ENCODE measurements around the gene C1orf56.

C1orf56 gene

GRCh38 chr1:151026460-151026859 is 21.1 kb upstream of the C1orf56 start:
- no peak for FAIRE-seq

- no peak for FAIRE-seq
Measured at GRCh38 chr1:151032164-151032563, 15.4 kb upstream of the C1orf56 start.

- FAIRE-seq, result no peak
Measured at GRCh38 chr1:151035167-151035566, 12.4 kb upstream of the C1orf56 start.

GRCh38 chr1:151036356-151036755 is 11.2 kb upstream of the C1orf56 start, which contains the start of gene BNIPL:
BNIPL (plus strand) TSS chr1:151036586; CDS start chr1:151036726, 140 bp downstream.
- FAIRE-seq, result no peak

- FAIRE-seq, result no peak
Measured at GRCh38 chr1:151037032-151037431, 10.5 kb upstream of the C1orf56 start.

GRCh38 chr1:151039521-151039920 is 8.0 kb upstream of the C1orf56 start:
- no peak for FAIRE-seq

GRCh38 chr1:151043163-151043562 is 4.4 kb upstream of the C1orf56 start:
- FAIRE-seq, result no peak

DNA sequence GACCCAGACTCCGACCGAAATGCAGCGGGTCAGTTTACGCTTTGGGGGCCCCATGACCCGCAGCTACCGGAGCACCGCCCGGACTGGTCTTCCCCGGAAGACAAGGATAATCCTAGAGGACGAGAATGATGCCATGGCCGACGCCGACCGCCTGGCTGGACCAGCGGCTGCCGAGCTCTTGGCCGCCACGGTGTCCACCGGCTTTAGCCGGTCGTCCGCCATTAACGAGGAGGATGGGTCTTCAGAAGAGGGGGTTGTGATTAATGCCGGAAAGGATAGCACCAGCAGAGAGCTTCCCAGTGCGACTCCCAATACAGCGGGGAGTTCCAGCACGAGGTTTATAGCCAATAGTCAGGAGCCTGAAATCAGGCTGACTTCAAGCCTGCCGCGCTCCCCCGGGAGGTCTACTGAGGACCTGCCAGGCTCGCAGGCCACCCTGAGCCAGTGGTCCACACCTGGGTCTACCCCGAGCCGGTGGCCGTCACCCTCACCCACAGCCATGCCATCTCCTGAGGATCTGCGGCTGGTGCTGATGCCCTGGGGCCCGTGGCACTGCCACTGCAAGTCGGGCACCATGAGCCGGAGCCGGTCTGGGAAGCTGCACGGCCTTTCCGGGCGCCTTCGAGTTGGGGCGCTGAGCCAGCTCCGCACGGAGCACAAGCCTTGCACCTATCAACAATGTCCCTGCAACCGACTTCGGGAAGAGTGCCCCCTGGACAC is 534 bp downstream of the C1orf56 start:
- FAIRE-seq, result no peak

DNA sequence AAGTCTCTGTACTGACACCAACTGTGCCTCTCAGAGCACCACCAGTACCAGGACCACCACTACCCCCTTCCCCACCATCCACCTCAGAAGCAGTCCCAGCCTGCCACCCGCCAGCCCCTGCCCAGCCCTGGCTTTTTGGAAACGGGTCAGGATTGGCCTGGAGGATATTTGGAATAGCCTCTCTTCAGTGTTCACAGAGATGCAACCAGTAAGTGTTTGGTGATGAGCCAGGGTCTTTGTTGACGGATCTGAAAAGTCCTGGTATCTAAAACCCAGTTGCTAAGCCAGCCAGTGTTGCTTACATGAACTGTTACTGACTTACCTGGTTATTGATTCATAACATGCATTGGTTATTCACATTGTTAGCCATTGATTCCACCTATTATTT is 1.1 kb downstream of the C1orf56 start:
- no peak for FAIRE-seq

- FAIRE-seq, result no peak
Measured at GRCh38 chr1:151049458-151049857, 1.9 kb downstream of the C1orf56 start.

DNA sequence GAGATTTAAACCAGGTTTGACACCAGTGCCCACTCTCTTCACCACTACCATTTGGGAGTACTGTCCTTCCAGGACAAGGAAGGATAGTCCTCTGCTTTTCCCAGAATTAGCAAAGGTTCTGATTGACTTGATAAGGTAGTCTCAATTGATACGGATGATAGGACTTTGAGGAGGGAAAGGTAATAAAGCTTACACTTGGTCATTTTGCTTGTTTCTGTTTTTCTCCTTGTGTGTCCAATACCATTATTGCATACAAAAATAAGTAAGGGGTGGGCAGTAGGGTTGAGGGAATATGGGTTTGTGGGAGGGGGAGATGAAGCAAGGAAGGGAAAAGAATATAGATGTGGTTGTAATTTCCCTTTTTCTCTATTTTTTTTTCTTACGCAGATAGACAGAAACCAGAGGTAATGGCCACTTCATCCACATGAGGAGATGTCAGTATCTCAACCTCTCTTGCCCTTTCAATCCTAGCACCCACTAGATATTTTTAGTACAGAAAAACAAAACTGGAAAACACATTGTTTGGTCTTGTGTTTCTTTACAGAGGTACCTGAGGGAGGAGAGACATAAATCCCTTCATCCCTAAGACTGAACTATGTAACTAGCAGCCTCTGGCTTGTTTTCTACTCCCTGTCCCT is 2.6 kb downstream of the C1orf56 start:
- FAIRE-seq, result no peak

DNA sequence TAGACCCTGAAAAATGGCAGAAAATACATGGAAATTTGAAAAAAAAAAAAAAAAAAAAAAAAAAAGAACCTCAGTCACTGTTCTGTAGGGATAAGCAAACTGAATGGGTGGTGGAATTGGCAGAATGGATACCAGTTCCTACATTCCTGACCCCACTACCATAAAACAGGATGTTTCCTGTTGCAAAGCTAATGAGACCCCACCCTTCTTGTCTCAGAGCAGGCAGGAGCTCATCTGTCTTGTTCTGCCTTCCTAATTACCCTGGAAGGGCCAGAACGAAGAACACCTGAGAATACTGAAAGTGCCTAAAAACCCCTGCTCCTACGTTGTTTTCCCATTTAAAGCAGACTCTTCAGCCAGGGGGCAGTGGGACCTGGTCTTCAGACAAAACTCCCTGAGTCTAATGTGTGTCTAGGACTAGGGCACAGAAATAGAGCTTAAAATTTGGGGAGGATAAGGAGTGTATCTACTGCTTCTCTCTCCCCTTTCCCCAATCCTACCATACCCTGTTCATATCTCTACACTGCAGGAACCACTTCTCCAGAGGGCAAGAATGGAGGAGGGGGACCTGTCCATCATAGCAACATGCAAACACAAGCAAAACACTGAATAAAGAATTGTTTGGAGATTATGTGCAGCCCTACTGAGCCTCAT is 3.9 kb downstream of the C1orf56 start:
- FAIRE-seq, result no peak

DNA sequence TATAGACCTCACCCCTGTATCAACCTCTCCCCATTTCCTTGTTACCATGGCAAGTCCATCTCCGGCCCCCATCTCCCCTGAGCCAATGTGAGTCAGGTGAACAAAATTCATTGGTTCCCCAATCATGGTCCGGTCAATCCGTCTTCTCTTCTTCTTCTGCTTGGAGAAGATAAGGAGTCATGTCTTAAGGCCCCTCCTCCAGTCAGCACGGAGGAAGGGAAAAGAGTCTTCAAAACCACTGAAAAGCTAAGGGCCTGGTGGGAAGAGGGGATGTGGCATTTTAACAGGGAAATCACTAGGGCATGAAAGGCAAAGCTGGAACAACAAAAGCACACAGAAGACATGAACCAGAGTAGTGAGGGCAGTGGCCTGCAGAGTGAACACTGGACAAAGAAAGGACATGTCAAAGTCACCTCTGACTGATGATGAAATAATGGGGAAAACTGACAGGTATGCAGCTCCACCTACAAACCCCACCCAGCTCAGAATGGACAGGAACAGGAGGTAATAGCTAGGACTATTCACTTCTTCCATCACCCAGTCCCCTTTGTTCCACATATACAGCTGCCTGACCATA is 7.5 kb downstream of the C1orf56 start:
- FAIRE-seq, result no peak

- FAIRE-seq, result no peak
Measured at GRCh38 chr1:151055581-151055980, 8.0 kb downstream of the C1orf56 start.

GRCh38 chr1:151056149-151056548 is 8.6 kb downstream of the C1orf56 start:
- no peak for FAIRE-seq

DNA sequence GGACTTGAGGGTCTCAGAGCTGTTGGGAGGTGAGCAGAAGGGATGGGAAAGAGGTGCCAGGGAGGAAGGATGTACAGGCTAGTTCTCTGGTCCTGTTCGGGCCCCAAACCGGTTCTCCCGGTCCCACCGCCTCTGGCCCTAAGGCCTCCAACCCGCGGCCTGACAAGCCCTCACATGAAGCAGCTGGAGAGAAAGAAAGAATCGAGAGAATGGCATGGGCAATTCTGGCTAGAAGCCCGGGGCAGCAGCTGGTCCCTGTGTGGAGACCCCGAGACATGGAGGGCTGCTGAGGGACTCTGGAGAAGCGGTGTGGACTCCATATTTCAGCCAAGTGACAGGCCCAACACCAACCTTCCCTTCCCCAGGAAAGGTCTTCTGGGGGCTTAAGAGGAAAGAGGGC is 11.1 kb downstream of the C1orf56 start:
- no peak for FAIRE-seq

DNA sequence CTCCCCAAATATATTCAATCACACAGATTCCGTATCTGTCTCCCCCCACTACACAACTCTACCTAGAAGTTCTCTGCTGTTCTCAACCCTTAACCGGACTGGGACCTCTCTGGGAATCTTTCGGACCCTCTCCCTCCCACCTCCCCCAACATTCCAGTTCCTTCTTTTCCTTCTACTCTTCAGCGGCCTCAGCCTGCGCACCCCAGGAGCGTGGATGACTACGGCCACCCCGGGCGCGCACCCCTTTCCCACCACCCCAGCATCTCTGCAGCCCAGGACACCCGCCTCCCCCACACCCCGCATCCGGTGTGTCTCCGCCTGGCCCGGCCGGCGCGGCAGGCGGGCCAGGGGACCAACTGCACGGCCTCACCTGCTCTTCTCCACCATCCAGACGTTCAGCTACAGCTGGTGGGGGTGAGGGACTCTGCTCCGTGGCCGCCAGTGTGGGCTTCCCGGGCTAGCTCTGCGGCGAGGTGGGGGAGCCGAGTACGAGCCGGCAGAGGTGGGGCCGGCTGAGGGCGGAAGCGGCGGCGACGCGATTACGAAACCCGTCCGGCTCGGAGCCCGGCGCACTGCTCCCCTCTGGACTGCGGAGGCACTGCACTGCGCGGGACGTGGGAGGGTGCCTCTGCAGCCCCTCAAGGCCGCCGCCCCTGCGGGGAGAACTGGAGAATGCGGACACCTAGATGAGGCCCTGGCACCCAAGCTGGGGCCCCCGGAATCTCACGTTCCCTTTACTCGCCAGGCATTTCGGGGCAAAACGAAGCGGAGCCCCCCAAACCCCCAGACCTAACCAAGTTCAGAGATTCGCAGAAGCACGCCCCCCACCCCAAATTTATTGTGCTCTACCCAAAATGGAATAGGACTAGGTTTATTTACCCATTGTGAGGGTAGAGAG is 11.8 kb downstream of the C1orf56 start, which contains the start of gene CDC42SE1:
TSS of gene CDC42SE1 (minus strand) at position 514 of the 898 bp plus-strand sequence. CDS start 3,892 bp downstream, outside the sequence.
- no peak for FAIRE-seq

DNA sequence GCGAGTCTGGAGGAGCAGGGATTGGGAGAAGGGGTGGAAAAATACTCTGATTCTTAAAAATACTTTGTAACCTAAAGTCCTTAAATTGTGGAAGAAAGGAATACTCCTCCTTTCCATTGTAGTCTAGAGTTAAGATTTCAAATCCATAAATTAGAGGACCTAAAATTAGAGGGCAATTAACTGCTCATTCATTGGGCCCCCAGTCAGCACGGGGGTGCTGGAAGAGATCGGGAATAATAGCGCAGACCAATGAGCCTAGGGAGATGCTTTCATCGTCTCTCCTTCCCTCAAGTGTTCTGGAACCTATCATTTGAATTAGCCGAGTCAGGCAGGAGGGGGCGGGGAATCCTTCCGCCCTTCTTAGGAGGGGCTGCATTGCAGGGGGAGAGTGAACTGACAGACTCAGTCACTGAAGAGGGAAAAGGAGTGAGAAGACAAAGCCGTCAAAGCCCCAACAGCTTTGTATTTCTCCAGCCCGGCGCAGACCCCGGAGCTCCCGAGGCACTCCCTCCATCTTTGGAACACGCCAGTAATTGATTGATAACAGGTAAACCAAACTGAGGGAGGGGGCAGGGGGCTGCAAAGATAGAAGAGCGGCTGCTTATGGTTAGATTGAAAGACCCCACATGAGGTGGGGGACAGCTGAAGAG is 12.6 kb downstream of the C1orf56 start, which contains the start of gene MLLT11:
TSS of gene MLLT11 (plus strand) at position 391 of the 650 bp plus-strand sequence. CDS start 6,828 bp downstream, outside the sequence.
- no peak for FAIRE-seq

GRCh38 chr1:151060657-151061421 is 13.3 kb downstream of the C1orf56 start:
- FAIRE-seq, result no peak

GRCh38 chr1:151061704-151062103 is 14.2 kb downstream of the C1orf56 start:
- no peak for FAIRE-seq

All from endometrium (tissue), 2 donors.